Fibroblast of lung (primary cell): ENCODE measurements around the gene HNRNPH3. TPM values are rescaled to one million over a fixed set of nuclear protein-coding genes. Genes with fewer than 3 reads are reported as not detected.

Experiments used
- DNase-seq, 2 donors: peaks; one replicate each; pipeline versions ENCODE4 v3.0.0 to v3.0.0-alpha.2; 2010; ENCODE audit warnings: low read depth in 2 of 2
- H2AFZ ChIP-seq: 2 replicates; pipeline ENCODE4 v1.5.1; 2012; ENCODE audit warnings: low read length, control low read depth, inconsistent platforms
- H3K27ac ChIP-seq: 2 replicates; pipeline ENCODE4 v1.5.1; 2011; ENCODE audit warnings: low read length, control low read depth; ENCODE audit not compliant: insufficient read depth
- H3K27me3 ChIP-seq: 2 replicates; pipeline ENCODE4 v1.5.1; 2011; ENCODE audit warnings: mild to moderate bottlenecking, low read length; ENCODE audit not compliant: control insufficient read depth, insufficient read depth
- H3K36me3 ChIP-seq: 2 replicates; pipeline ENCODE4 v1.5.1; 2011; ENCODE audit warnings: low read length; ENCODE audit not compliant: control insufficient read depth, insufficient read depth
- H3K4me1 ChIP-seq: 2 replicates; pipeline ENCODE4 v1.5.1; 2011; ENCODE audit warnings: low read length; ENCODE audit not compliant: control insufficient read depth, insufficient read depth; ENCODE audit errors: extremely low read depth
- H3K4me2 ChIP-seq: 2 replicates; pipeline ENCODE4 v1.5.1; 2011; ENCODE audit warnings: low read length, control low read depth; ENCODE audit not compliant: insufficient read depth; ENCODE audit errors: extremely low read depth
- H3K4me3 ChIP-seq, 4 experiments: fragments of 200-600 bp in 1 of 4; sonication (generic) in 1 of 4; replicated peaks in 1 of 4; 2 replicates each; pipeline ENCODE4 v1.5.1; 2011 to 2016; ENCODE audit warnings: low read length in 4 of 4, low read depth in 3 of 4, mild to moderate bottlenecking in 3 of 4, control low read depth in 2 of 4, inconsistent platforms in 1 of 4, mixed read lengths in 1 of 4; ENCODE audit not compliant: insufficient read depth in 1 of 4; ENCODE audit errors: control extremely low read depth in 1 of 4
- H3K79me2 ChIP-seq: 2 replicates; pipeline ENCODE4 v1.5.1; 2012; ENCODE audit warnings: mild to moderate bottlenecking, low read length, inconsistent platforms; ENCODE audit not compliant: control insufficient read depth, insufficient read depth
- H3K9ac ChIP-seq: 2 replicates; pipeline ENCODE4 v1.5.1; 2011; ENCODE audit warnings: mild to moderate bottlenecking, low read length, control low read depth; ENCODE audit not compliant: insufficient read depth
- H3K9me3 ChIP-seq: 2 replicates; pipeline ENCODE4 v1.5.1; 2012; ENCODE audit warnings: low read depth, low read length; ENCODE audit not compliant: control insufficient read depth, insufficient read depth
- H4K20me1 ChIP-seq: 2 replicates; pipeline ENCODE4 v1.5.1; 2011; ENCODE audit warnings: low read length; ENCODE audit not compliant: control insufficient read depth, insufficient read depth; ENCODE audit errors: extremely low read depth
- EZH2 ChIP-seq: IDR thresholded peaks from 2 replicates; pipeline ENCODE4 v1.5.1; 2012; ENCODE audit warnings: low read length, control low read depth, mild to moderate bottlenecking; ENCODE audit errors: missing control alignments
- polyA plus RNA-seq, 2 donors: library from polyadenylated mRNA; depleted of rRNA in 1 of 2; stranded (reverse) in 1 of 2; unstranded in 1 of 2; fragments of >200 nt; gene quantifications; 2 replicates each; pipeline ENCODE4 v1.2.1, GENCODE V29; 2011 to 2012; ENCODE audit warnings: missing spikeins in 1 of 2
- total RNA-seq: library from RNA; depleted of rRNA; stranded (reverse); fragments of >200 nt; gene quantifications from 2 replicates; pipeline ENCODE4 v1.2.1, GENCODE V29; 2014
- TF ChIP-seq, protein P1 (sequence below), 2 donors: IDR thresholded peaks in 1 of 2; conservative IDR thresholded peaks in 1 of 2; 1 replicate in 1 of 2; 2 replicates in 1 of 2; pipeline ENCODE4 v1.5.1; 2011 to 2012; ENCODE audit warnings: low read length in 2 of 2, control low read depth in 1 of 2, inconsistent platforms in 1 of 2, low read depth in 1 of 2, mild to moderate bottlenecking in 1 of 2

Gene HNRNPH3
- total and polyA plus RNA-seq, 2 donors (not counting 1 experiment from before 2014, with no cell fraction given), result 36.7 to 51.1 TPM

DNA sequence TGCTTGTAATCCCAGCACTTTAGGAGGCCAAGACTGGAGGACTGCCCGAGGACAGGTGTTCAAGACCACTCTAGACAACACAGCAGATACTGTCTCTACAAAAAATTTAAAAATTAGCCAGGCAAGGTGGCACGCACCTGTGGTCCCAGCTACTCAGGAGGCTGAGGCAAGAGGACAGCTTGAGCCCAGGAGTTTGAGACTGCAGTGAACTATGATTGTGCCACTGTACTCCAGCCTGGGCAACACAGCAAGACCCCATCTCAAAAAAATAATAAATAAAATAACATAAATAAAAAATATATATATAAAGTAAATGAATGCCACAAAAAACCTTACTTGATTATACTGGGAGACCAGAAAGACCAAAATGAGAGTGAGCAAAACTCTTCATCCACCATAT, 21.7 kb downstream of the HNRNPH3 start:
- Histone ChIP-seq H3K4me2 (no peak overlapping the region), H3K36me3 (no peaks in the 10 kb centered on the region), H3K4me3 (no peak overlapping the region), H4K20me1 (no peaks in the 10 kb centered on the region), H3K27ac (no peak overlapping the region), H3K9me3 (no peaks in the 10 kb centered on the region), H3K79me2 (no peaks in the 10 kb centered on the region), H2AFZ (no peak overlapping the region), H3K9ac (no peak overlapping the region), H3K27me3 (no peaks in the 10 kb centered on the region), H3K4me1 (no peaks in the 10 kb centered on the region)
- no peak for DNase-seq
- TF ChIP-seq EZH2, result no peak
- TF ChIP-seq, protein P1, sequence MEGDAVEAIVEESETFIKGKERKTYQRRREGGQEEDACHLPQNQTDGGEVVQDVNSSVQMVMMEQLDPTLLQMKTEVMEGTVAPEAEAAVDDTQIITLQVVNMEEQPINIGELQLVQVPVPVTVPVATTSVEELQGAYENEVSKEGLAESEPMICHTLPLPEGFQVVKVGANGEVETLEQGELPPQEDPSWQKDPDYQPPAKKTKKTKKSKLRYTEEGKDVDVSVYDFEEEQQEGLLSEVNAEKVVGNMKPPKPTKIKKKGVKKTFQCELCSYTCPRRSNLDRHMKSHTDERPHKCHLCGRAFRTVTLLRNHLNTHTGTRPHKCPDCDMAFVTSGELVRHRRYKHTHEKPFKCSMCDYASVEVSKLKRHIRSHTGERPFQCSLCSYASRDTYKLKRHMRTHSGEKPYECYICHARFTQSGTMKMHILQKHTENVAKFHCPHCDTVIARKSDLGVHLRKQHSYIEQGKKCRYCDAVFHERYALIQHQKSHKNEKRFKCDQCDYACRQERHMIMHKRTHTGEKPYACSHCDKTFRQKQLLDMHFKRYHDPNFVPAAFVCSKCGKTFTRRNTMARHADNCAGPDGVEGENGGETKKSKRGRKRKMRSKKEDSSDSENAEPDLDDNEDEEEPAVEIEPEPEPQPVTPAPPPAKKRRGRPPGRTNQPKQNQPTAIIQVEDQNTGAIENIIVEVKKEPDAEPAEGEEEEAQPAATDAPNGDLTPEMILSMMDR (conservative IDR thresholded peaks at IDR 0.05 in 1 of 2, IDR thresholded peaks at IDR 0.05 in 1 of 2; ENCODE audit: low read depth in 1 of 2, low read length in 2 of 2), result no peak

DNA sequence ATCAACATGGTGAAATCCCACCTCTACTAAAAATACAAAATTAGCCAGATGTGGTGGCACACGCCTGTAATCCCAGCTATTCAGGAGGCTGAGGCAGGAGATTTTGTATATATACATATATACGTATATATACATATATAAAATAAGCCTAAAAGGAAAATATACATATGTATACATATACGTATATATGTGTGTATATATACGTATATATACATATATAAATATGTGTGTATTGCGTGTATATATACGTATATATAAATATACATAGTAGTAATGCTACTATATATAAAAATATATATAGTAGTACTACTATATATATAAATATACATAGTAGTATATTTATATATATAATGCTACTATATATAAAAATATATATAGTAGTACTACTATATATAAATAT, 27.3 kb downstream of the HNRNPH3 start:
- no peaks in the 10 kb centered on the region for H4K20me1 ChIP-seq
- H3K4me1 ChIP-seq, result no peaks in the 10 kb centered on the region
- H3K27me3 ChIP-seq, result no peaks in the 10 kb centered on the region
- no peak overlapping the region for H3K4me3 ChIP-seq
- H3K79me2 ChIP-seq, result no peaks in the 10 kb centered on the region
- no peaks in the 10 kb centered on the region for H3K9me3 ChIP-seq
- H3K4me2 ChIP-seq, result no peak overlapping the region
- no peak overlapping the region for H3K9ac ChIP-seq
- H3K27ac ChIP-seq, result no peak overlapping the region
- TF ChIP-seq, protein P1 (conservative IDR thresholded peaks at IDR 0.05 in 1 of 2, IDR thresholded peaks at IDR 0.05 in 1 of 2; ENCODE audit: low read depth in 1 of 2, low read length in 2 of 2), result no peak
- no peak for TF ChIP-seq EZH2
- no peak for DNase-seq
- H3K36me3 ChIP-seq, result peaks cover 3% of the 10 kb centered on the region
- no peak overlapping the region for H2AFZ ChIP-seq

DNA sequence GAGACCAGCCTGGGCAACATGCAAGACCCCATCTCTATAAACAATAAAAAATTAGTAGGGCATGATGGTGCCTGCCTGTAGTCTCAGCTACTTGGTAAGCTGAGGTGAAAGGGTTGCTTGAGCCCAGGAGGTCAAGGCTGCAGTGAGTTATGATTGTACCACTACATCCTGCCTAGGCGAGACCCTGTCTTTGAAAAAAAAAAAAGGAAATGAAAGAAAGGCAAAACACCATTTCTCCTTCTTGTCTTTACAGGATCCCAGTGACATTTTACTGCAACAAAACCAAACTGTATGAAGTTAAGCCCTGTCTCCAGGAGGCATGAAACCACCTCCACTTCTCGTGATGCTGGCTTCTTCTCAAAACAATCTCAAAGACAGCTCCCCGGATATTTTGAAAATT, 30.7 kb downstream of the HNRNPH3 start:
- H3K9ac ChIP-seq, result no peak overlapping the region
- no peaks in the 10 kb centered on the region for H3K79me2 ChIP-seq
- DNase-seq, result no peak
- H4K20me1 ChIP-seq, result no peaks in the 10 kb centered on the region
- no peak overlapping the region for H2AFZ ChIP-seq
- no peaks in the 10 kb centered on the region for H3K4me1 ChIP-seq
- no peak overlapping the region for H3K4me3 ChIP-seq
- TF ChIP-seq, protein P1 (conservative IDR thresholded peaks at IDR 0.05 in 1 of 2, IDR thresholded peaks at IDR 0.05 in 1 of 2; ENCODE audit: low read depth in 1 of 2, low read length in 2 of 2), result no peak
- TF ChIP-seq EZH2, result no peak
- no peak overlapping the region for H3K27ac ChIP-seq
- H3K4me2 ChIP-seq, result no peak overlapping the region
- no peaks in the 10 kb centered on the region for H3K27me3 ChIP-seq
- H3K36me3 ChIP-seq, result peaks cover 3% of the 10 kb centered on the region
- H3K9me3 ChIP-seq, result no peaks in the 10 kb centered on the region
